ENCODE measurements around the gene PAQR4. TPM values are rescaled to one million over a fixed set of nuclear protein-coding genes. Genes with fewer than 3 reads are reported as not detected.

PAQR4 gene
- polyA plus RNA-seq, 2 of the 4 experiments (the other 2 are of a cell fraction), result 8.0 to 18.6 TPM

- POLR2A ChIA-PET, result no interaction called here
- no peak for ATAC-seq
- FAIRE-seq, result no peak
- H3K4me1 ChIP-seq, result peaks cover 3% of the 10 kb centered on the region; the same call in 1 of the 3 replicates
- no peaks in the 10 kb centered on the region for H3K9me3 ChIP-seq
- H3K4me3 ChIP-seq, result no peak overlapping the region
- no peak overlapping the region for H3K27ac ChIP-seq
- H3K4me2 ChIP-seq, result no peak overlapping the region
- no peak for DNase-seq (ENCODE audit: low read depth in 1 of 2, low spot score in 1 of 2)
- TF ChIP-seq JUN (IDR thresholded peaks at IDR 0.05) (no peak), POLR2AphosphoS2 (conservative IDR thresholded peaks at IDR 0.05; ENCODE audit: low read length) (no peak), NPAS2 (CRISPR knock-in tag; IDR thresholded peaks at IDR 0.05; ENCODE audit: borderline replicate concordance) (no peak)
- CTCF ChIA-PET, result interaction anchor here (0.6 to 1.2 kb wide), 4 partner anchors 8 to 67 kb away, joined by 3 read pairs; no protein-coding TSS in a partner anchor
- 81% methylated on average over 10 of the region's 10 CpGs for WGBS (ENCODE audit: missing lambda C conversion rate)
Measured at GRCh38 chr16:2990891-2991290, 21.7 kb downstream of the PAQR4 start.

GRCh38 chr16:2991566-2992261 is 22.6 kb downstream of the PAQR4 start:
- Histone ChIP-seq H3K4me2 (no peak overlapping the region), H3K4me1 (peaks cover 3% of the 10 kb centered on the region; the same call in 1 of the 3 replicates), H3K4me3 (no peak overlapping the region), H3K9me3 (no peaks in the 10 kb centered on the region), H3K27ac (no peak overlapping the region)
- no peak for TF ChIP-seq EHMT2 (IDR thresholded peaks at IDR 0.05; ENCODE audit: low read depth)
- no peak for TF ChIP-seq TP53 (CRISPR knock-in tag; IDR thresholded peaks at IDR 0.05)
- no peak for TF ChIP-seq MAX (IDR thresholded peaks at IDR 0.05)
- TF ChIP-seq HDAC2 (IDR thresholded peaks at IDR 0.05), result no peak
- no peak for TF ChIP-seq ZSCAN20 (CRISPR knock-in tag; IDR thresholded peaks at IDR 0.05)
- TF ChIP-seq KDM5A (IDR thresholded peaks at IDR 0.05), result no peak
- no peak for TF ChIP-seq HOXA7 (CRISPR knock-in tag; IDR thresholded peaks at IDR 0.05)
- no peak for TF ChIP-seq NPAS2 (CRISPR knock-in tag; IDR thresholded peaks at IDR 0.05; ENCODE audit: borderline replicate concordance)
- TF ChIP-seq CBX2 (IDR thresholded peaks at IDR 0.05; ENCODE audit: borderline replicate concordance, low read depth), result no peak
- no peak for TF ChIP-seq ESRRA (IDR thresholded peaks at IDR 0.05; ENCODE audit: borderline replicate concordance, low read length)
- no peak for TF ChIP-seq CHD4 (IDR thresholded peaks at IDR 0.05; ENCODE audit: borderline replicate concordance)
- no peak for TF ChIP-seq HES2 (IDR thresholded peaks at IDR 0.05)
- no peak for TF ChIP-seq BCL3 (IDR thresholded peaks at IDR 0.05)
- TF ChIP-seq CHD2 (IDR thresholded peaks at IDR 0.05; ENCODE audit: low read length, partially characterized antibody), result no peak
- no peak for TF ChIP-seq E2F6 (IDR thresholded peaks at IDR 0.05; ENCODE audit: borderline replicate concordance, low read depth)
- no peak for ATAC-seq
- ChIA-PET POLR2A (no interaction called here), CTCF (interaction anchor here (0.6 to 1.2 kb wide), 7 partner anchors 9 to 67 kb away, joined by 3 to 4 read pairs (median 3); partner anchors contain the start of gene PAQR4)
- 85% methylated on average over 12 of the region's 12 CpGs for WGBS (ENCODE audit: missing lambda C conversion rate)
- no peak for FAIRE-seq
- DNase-seq (ENCODE audit: low read depth in 1 of 2, low spot score in 1 of 2), result no peak

- no peak for DNase-seq (ENCODE audit: low read depth in 1 of 2, low spot score in 1 of 2)
- POLR2A ChIA-PET, result no interaction called here
- H3K4me2 ChIP-seq, result no peak overlapping the region
Measured at GRCh38 chr16:2992383-2993081, 23.4 kb downstream of the PAQR4 start.

More at GRCh38 chr16:2992383-2993081, 23.4 kb downstream of the PAQR4 start:
- Histone ChIP-seq H3K27ac (no peak overlapping the region), H3K9me3 (no peaks in the 10 kb centered on the region), H3K4me1 (peaks cover 3% of the 10 kb centered on the region; the same call in 1 of the 3 replicates), H3K4me3 (no peak overlapping the region)
- FAIRE-seq (no peak), ATAC-seq (no peak)
- WGBS (ENCODE audit: missing lambda C conversion rate), result 93% methylated on average over 14 of the region's 14 CpGs
- TF ChIP-seq ESRRA (IDR thresholded peaks at IDR 0.05; ENCODE audit: borderline replicate concordance, low read length) (no peak), MAX (IDR thresholded peaks at IDR 0.05) (no peak), HMGXB4 (CRISPR knock-in tag; IDR thresholded peaks at IDR 0.05; ENCODE audit: borderline replicate concordance) (no peak)
- CTCF ChIA-PET, result interaction anchor here (0.8 to 1.3 kb wide), 5 partner anchors 8 to 55 kb away, joined by 3 to 4 read pairs (median 3); partner anchors contain the start of gene PAQR4
